Hepatocyte (in vitro differentiated cells): ENCODE data around the gene ZNF717. TPM values are rescaled to one million over a fixed set of nuclear protein-coding genes. Genes with fewer than 3 reads are reported as not detected.

Source experiments
- DNase-seq: peaks from one replicate; pipeline ENCODE4 v3.0.0-alpha.2; 2016; ENCODE audit warnings: low spot score
- H2AFZ ChIP-seq: fragments of 200-600 bp; sonication (generic); 2 replicates; pipeline ENCODE4 v1.6.0; 2016; ENCODE audit warnings: antibody characterized with exemption, mild to moderate bottlenecking
- H3K27ac ChIP-seq: fragments of 200-600 bp; sonication (generic); 2 replicates; pipeline ENCODE4 v1.5.1; 2016; ENCODE audit warnings: mild to moderate bottlenecking
- H3K27me3 ChIP-seq: fragments of 200-600 bp; sonication (generic); 2 replicates; pipeline ENCODE4 v1.6.1; 2016
- H3K36me3 ChIP-seq: fragments of 200-600 bp; sonication (generic); replicated peaks from 2 replicates; pipeline ENCODE4 v1.5.1; 2016; ENCODE audit warnings: low read depth; ENCODE audit not compliant: insufficient read depth
- H3K4me1 ChIP-seq: fragments of 200-600 bp; sonication (generic); 2 replicates; pipeline ENCODE4 v1.5.1; 2016; ENCODE audit warnings: mild to moderate bottlenecking, moderate library complexity; ENCODE audit not compliant: insufficient read depth
- H3K4me2 ChIP-seq: fragments of 200-600 bp; sonication (generic); 2 replicates; pipeline ENCODE4 v1.6.0; 2016
- H3K4me3 ChIP-seq: fragments of 200-600 bp; sonication (generic); 2 replicates; pipeline ENCODE4 v1.5.1; 2016; ENCODE audit warnings: mild to moderate bottlenecking
- H3K79me2 ChIP-seq: fragments of 200-600 bp; sonication (generic); 2 replicates; pipeline ENCODE4 v1.6.0; 2017; ENCODE audit warnings: mild to moderate bottlenecking
- H3K9me2 ChIP-seq: fragments of 200-600 bp; sonication (generic); replicated peaks from 2 replicates; pipeline ENCODE4 v1.6.0; 2017; ENCODE audit warnings: mild to moderate bottlenecking; ENCODE audit not compliant: insufficient read depth
- H3K9me3 ChIP-seq: fragments of 200-600 bp; sonication (generic); 2 replicates; pipeline ENCODE4 v1.5.1; 2016; ENCODE audit warnings: low read depth, mild to moderate bottlenecking
- H4K20me1 ChIP-seq: fragments of 200-600 bp; sonication (generic); 2 replicates; pipeline ENCODE4 v1.6.0; 2016; ENCODE audit warnings: mild to moderate bottlenecking; ENCODE audit not compliant: insufficient read depth, poor library complexity, severe bottlenecking
- CTCF ChIP-seq: fragments of 200-600 bp; sonication (generic); IDR thresholded peaks from 2 replicates; pipeline ENCODE4 v1.5.1; 2016; ENCODE audit warnings: antibody characterized with exemption, mild to moderate bottlenecking; ENCODE audit not compliant: poor library complexity
- EZH2 ChIP-seq: fragments of 200-600 bp; sonication (generic); IDR thresholded peaks from 2 replicates; pipeline ENCODE4 v1.6.1; 2016; ENCODE audit warnings: antibody characterized with exemption, mild to moderate bottlenecking, borderline replicate concordance
- EZH2phosphoT487 ChIP-seq: fragments of 200-600 bp; sonication (generic); IDR thresholded peaks from one replicate; pipeline ENCODE4 v1.6.1; 2018; ENCODE audit warnings: antibody characterized with exemption, mild to moderate bottlenecking, low read depth, moderate library complexity; ENCODE audit not compliant: unreplicated experiment, severe bottlenecking
- WGBS: methylation state at CpG from one replicate; pipeline ENCODE4 v1.1.6; 2016; ENCODE audit warnings: low lambda C conversion rate; ENCODE audit errors: missing lambda C conversion rate; 5-methylcytosine and 5-hydroxymethylcytosine counted together
- microRNA-seq: library from miRNA; unstranded; fragments of <30 nt; microRNA quantifications from one replicate; pipeline ENCODE4, GENCODE V29; 2017
- polyA plus RNA-seq: library from polyadenylated mRNA; unstranded; fragments of >200 nt; fragmentation: Nextera tagmentation; extraction: Ambion mirVana; gene quantifications from 2 replicates; pipeline ENCODE4 v1.2.1, GENCODE V29; 2016
- small RNA-seq: library from RNA; depleted of rRNA; stranded (forward); fragments of <200 nt; gene quantifications from one replicate; pipeline ENCODE3, GENCODE V24; 2014
- total RNA-seq: library from RNA; depleted of rRNA; stranded (reverse); fragments of >200 nt; gene quantifications from 2 replicates; pipeline ENCODE4 v1.2.3, GENCODE V29; 2014

The ZNF717 gene
- total and polyA plus RNA-seq, 2 experiments from 2014 or later = 0.90 to 1.2 TPM

- no peaks in the 10 kb centered on the region for H3K4me1 ChIP-seq
- no peaks in the 10 kb centered on the region for H3K27me3 ChIP-seq
- WGBS = 49% methylated on average over 2 of the region's 2 CpGs
- H3K9me3 ChIP-seq = no peaks in the 10 kb centered on the region
- H3K4me2 ChIP-seq = no peak overlapping the region
- no peak for TF ChIP-seq EZH2phosphoT487
- no peak for TF ChIP-seq CTCF
- TF ChIP-seq EZH2 = no peak
- H3K27ac ChIP-seq = no peak overlapping the region
- no peak overlapping the region for H2AFZ ChIP-seq
- no peaks in the 10 kb centered on the region for H3K9me2 ChIP-seq
- H4K20me1 ChIP-seq = no peaks in the 10 kb centered on the region
- no peaks in the 10 kb centered on the region for H3K36me3 ChIP-seq
- no peaks in the 10 kb centered on the region for H3K79me2 ChIP-seq
- H3K4me3 ChIP-seq = no peak overlapping the region
- DNase-seq = no peak
Observed at GRCh38 chr3:75692061-75692460, 93.3 kb downstream of the ZNF717 start.

GRCh38 chr3:75687323-75687722 lies 98.0 kb downstream of the ZNF717 start:
- H3K36me3 ChIP-seq = no peaks in the 10 kb centered on the region
- H2AFZ ChIP-seq = no peak overlapping the region
- no peaks in the 10 kb centered on the region for H3K4me1 ChIP-seq
- no peak for TF ChIP-seq EZH2
- no peak for TF ChIP-seq CTCF
- TF ChIP-seq EZH2phosphoT487 = no peak
- no peaks in the 10 kb centered on the region for H3K27me3 ChIP-seq
- DNase-seq = no peak
- no peaks in the 10 kb centered on the region for H3K9me2 ChIP-seq
- H3K9me3 ChIP-seq = no peaks in the 10 kb centered on the region
- H3K4me2 ChIP-seq = no peak overlapping the region
- H3K79me2 ChIP-seq = no peaks in the 10 kb centered on the region
- H4K20me1 ChIP-seq = no peaks in the 10 kb centered on the region
- 91% methylated on average over 9 of the region's 9 CpGs for WGBS
- H3K4me3 ChIP-seq = no peak overlapping the region
- H3K27ac ChIP-seq = no peak overlapping the region

Small RNAs within 50 kb of the gene (microRNA-seq; reads per million reads assigned to microRNA genes)
- not detected for gene MIR4273

Small RNAs within 50 kb of the gene (small RNA-seq; reads per million reads assigned to genes)
- gene MIR4273 = not detected

Other genes starting within 250 kb of the ZNF717 start
- gene FRG2C, start 121.2 kb downstream of the ZNF717 start, total RNA-seq = not detected in 2 replicates
- gene FRG2C, start 121.2 kb downstream of the ZNF717 start, polyA plus RNA-seq = 0.39 TPM in 1 of 2 replicates, not detected in the other